Subcutaneous abdominal adipose tissue (tissue), 5 donors: ENCODE data around the gene HOXD3.

Source experiments
- H3K27ac ChIP-seq: one replicate; pipeline ENCODE4 v1.7.0; 2013; ENCODE audit warnings: low read depth, mild to moderate bottlenecking, inconsistent platforms, low read length, moderate library complexity
- H3K27me3 ChIP-seq, 5 donors: one replicate each; pipeline ENCODE4 v1.7.0; 2013; ENCODE audit warnings: low read length in 5 of 5, inconsistent platforms in 1 of 5; ENCODE audit not compliant: control insufficient read depth in 5 of 5, insufficient read depth in 4 of 5
- H3K36me3 ChIP-seq, 5 donors: one replicate each; pipeline ENCODE4 v1.7.0; 2013; ENCODE audit warnings: low read length in 5 of 5; ENCODE audit not compliant: control insufficient read depth in 5 of 5, insufficient read depth in 5 of 5
- H3K4me1 ChIP-seq, 5 donors: one replicate each; pipeline ENCODE4 v1.7.0; 2013; ENCODE audit warnings: low read length in 5 of 5, mild to moderate bottlenecking in 3 of 5, moderate library complexity in 1 of 5; ENCODE audit not compliant: control insufficient read depth in 5 of 5, insufficient read depth in 5 of 5
- H3K4me3 ChIP-seq, 5 donors: one replicate each; pipeline ENCODE4 v1.7.0; 2013; ENCODE audit warnings: low read length in 5 of 5, low read depth in 1 of 5
- H3K9ac ChIP-seq, 5 donors: one replicate each; pipeline ENCODE4 v1.7.0; 2013; ENCODE audit warnings: low read length in 5 of 5, mild to moderate bottlenecking in 4 of 5, moderate library complexity in 3 of 5
- H3K9me3 ChIP-seq, 5 donors: one replicate each; pipeline ENCODE4 v1.7.0; 2013; ENCODE audit warnings: low read length in 5 of 5; ENCODE audit not compliant: control insufficient read depth in 5 of 5
- donor health status: healthy.
- donor health status: healthy.
- donor health status: healthy.
- donor health status: healthy.
- donor health status: healthy.

HOXD3 gene

DNA sequence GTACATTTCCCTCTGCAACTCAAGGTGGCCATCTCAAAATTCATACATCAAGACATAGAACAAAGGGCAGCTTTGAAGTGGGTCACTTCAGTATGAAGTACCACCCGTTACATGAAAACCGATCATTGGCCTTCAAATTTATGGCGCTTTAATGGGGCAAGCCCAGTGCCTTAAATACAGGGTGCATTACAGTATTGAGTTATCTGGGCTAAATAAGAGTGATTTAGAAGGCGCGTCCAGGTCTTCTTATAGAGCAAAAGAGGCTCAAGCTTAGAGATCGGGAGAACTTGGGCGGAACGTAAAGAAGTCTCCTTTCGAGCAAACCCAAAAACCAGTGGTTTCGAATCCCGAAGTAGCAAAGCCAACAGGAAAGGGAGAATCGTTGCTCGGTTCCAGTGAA, 7.1 kb downstream of the HOXD3 start:
- Histone ChIP-seq H3K4me1 (peaks cover 0 to 23% (median 12%) of the 10 kb centered on the region in 5 donors), H3K9ac (no peak overlapping the region), H3K27me3 (peaks cover 2 to 35% (median 6%) of the 10 kb centered on the region in 5 donors), H3K36me3 (peaks cover 0 to 3% (median 2%) of the 10 kb centered on the region in 5 donors), H3K9me3 (no peaks in the 10 kb centered on the region), H3K27ac (no peak overlapping the region), H3K4me3 (no peak overlapping the region)

DNA sequence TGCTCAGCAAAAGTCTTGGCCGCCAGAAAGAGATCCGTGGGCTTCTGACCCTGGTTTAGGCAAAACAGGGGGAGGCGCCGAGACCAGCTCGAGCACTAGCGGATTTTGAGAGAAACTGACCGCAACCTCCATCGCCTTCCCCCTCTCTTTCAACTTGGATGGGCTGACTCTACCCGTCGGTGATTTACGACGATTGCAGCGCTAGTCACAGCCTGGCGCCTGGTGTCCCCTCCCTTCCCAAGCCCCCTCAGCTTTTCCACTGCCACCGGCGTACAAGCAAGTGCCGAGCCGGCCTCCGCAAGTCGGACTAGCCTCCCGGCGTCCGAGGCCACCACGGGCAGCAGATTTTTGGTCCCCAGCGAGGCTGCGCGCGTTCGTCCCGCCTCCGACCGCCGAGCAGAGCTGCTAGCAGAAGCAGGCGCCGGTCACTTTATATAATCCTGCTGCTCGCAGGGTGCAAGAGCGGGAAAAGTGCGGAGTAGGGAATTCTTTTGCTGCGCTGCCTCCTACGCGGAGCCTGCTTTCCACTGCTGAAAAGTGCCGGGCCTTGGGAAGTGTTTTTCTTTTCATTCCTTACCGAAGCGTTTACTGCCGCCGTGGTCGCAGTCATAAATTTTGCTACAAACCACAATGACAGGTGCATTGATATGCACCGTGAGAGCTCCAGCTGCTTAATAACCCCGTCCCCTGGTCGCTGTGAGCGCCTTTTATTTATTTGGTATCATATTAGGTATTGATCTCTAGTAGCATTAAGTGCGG, 7.7 kb downstream of the HOXD3 start:
- H3K9me3 ChIP-seq = no peaks in the 10 kb centered on the region
- no peak overlapping the region for H3K9ac ChIP-seq
- peaks cover 0 to 3% (median 2%) of the 10 kb centered on the region in 5 donors for H3K36me3 ChIP-seq
- H3K27me3 ChIP-seq = peaks cover 2 to 31% (median 6%) of the 10 kb centered on the region in 5 donors
- no peak overlapping the region for H3K27ac ChIP-seq
- H3K4me1 ChIP-seq = peaks cover 0 to 17% (median 7%) of the 10 kb centered on the region in 5 donors
- H3K4me3 ChIP-seq = no peak overlapping the region

DNA sequence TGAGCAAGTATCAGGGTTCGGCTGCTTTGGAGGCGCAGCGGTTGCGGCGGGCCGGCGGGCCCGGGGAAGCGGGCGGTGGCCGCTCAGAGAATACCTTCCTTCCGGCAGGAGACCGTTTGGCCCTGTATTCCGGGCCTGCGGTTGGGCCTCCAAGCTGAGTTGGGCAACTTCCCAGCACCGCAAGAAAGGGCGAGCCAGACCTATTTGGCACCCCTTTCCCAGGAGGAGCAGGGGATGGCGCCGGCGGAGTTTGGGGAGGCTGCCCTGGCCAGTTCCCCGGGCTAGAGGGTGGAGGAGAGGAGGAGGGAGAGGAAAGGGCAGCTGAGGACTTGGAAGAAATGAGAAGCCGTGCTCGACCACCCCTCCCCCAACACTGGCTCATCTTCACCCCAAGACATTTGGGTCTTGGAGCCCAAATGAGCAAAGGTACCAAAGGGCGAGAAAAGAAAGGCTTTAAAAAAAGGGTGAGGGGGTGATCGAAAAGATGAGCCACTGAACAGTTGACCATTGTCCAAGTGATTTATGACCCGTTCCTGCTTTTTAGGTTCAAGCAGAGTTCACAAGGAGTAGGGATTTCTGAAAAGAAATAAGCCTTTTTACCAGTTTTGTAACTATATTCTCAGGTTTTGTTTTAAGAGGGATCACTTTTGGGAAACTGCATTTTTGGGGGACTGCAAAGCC, 8.4 kb downstream of the HOXD3 start:
- Histone ChIP-seq H3K9ac (no peak overlapping the region), H3K4me3 (no peak overlapping the region), H3K9me3 (no peaks in the 10 kb centered on the region), H3K4me1 (peaks cover 0 to 10% (median 0%) of the 10 kb centered on the region in 5 donors), H3K36me3 (peaks cover 0 to 3% (median 2%) of the 10 kb centered on the region in 5 donors), H3K27me3 (peaks cover 0 to 28% (median 5%) of the 10 kb centered on the region in 5 donors), H3K27ac (no peak overlapping the region)

DNA sequence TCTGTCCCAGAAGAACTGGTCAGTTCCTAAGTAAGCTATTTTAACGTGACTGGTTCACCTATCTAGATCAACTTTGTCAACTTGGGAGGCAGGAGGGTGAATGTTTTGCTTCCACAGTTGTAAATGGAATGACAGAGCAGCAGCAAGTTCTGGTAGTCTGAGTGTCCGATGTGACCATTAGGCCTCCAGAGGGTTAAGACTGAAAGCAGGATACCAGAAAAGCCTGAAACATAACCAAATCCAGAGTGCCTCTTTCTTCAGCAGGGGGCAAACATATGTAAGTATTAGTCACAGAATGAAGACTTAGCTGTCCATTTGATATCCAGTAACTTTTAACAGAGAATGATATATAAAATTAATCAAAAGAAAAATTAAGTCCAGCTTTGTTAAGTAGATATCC, 9.2 kb downstream of the HOXD3 start:
- Histone ChIP-seq H3K4me1 (peaks cover 0 to 8% (median 0%) of the 10 kb centered on the region in 5 donors), H3K9ac (no peak overlapping the region), H3K36me3 (peaks cover 0 to 3% (median 2%) of the 10 kb centered on the region in 5 donors), H3K4me3 (no peak overlapping the region), H3K9me3 (no peaks in the 10 kb centered on the region), H3K27me3 (peaks cover 0 to 26% (median 5%) of the 10 kb centered on the region in 5 donors), H3K27ac (no peak overlapping the region)

DNA sequence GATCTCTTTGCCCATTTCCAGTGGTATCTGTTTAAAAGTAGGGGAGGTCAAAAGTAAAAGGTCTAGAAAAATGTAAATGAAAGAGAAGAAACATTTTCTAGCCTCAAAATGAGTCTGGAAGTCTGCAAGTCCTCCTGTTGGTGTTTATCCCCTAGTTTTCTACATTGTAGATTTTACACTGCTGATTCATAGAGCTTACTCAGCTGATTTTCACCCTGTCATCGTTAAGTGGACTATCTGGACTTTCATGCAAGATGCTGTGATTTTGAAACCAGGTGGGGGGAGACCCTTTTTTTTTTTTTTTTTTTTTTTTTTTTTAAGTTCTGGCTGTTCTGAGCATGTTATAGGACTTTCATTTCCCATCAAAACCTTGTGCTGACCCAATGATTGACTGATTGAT, 10.3 kb downstream of the HOXD3 start:
- H3K9me3 ChIP-seq = no peaks in the 10 kb centered on the region
- H3K27me3 ChIP-seq = peaks cover under 1 to 28% (median 7%) of the 10 kb centered on the region in 5 donors
- no peak overlapping the region for H3K27ac ChIP-seq

DNA sequence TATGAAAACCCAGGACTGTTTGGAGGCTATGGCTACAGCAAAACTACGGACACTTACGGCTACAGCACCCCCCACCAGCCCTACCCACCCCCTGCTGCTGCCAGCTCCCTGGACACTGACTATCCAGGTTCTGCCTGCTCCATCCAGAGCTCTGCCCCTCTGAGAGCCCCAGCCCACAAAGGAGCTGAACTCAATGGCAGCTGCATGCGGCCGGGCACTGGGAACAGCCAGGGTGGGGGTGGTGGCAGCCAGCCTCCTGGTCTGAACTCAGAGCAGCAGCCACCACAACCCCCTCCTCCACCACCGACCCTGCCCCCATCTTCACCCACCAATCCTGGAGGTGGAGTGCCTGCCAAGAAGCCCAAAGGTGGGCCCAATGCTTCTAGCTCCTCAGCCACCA, 12.1 kb downstream of the HOXD3 start:
- H3K27me3 ChIP-seq = peaks cover 3 to 28% (median 10%) of the 10 kb centered on the region in 5 donors
- H3K4me1 ChIP-seq = peaks cover 0 to 2% (median 0%) of the 10 kb centered on the region in 5 donors
- H3K36me3 ChIP-seq = peaks cover 0 to 5% (median 3%) of the 10 kb centered on the region in 5 donors
- H3K4me3 ChIP-seq = no peak overlapping the region
- H3K9me3 ChIP-seq = no peaks in the 10 kb centered on the region
- H3K9ac ChIP-seq = no peak overlapping the region
- no peak overlapping the region for H3K27ac ChIP-seq

More for the DNA sequence above, 10.3 kb downstream of the HOXD3 start:
- Histone ChIP-seq H3K9ac (no peak overlapping the region), H3K4me1 (peaks cover 0 to under 1% (median 0%) of the 10 kb centered on the region in 5 donors), H3K4me3 (no peak overlapping the region), H3K36me3 (peaks cover 0 to 7% (median 3%) of the 10 kb centered on the region in 5 donors)

DNA sequence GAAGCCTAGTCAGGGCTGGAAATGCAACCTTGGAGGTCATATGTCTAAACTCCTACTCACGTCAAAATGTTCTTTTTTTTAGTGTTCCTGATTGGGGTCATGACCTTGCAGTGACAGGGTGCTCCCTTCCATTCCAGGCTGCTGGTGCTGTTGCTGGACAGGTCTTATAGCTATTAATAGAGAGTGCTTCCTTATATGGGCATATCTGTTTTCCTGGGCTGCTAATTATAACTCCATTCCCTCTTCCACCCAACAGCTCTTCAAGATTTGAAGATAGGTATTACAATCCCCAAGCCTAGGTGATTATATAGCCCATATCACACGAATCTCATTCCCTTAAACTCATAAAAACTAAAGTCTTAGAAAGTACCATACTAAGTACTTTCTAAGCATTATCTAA, 12.6 kb downstream of the HOXD3 start:
- Histone ChIP-seq H3K36me3 (peaks cover 0 to 4% (median 0%) of the 10 kb centered on the region in 5 donors), H3K4me1 (peaks cover 0 to 7% (median 4%) of the 10 kb centered on the region in 5 donors), H3K9me3 (no peaks in the 10 kb centered on the region), H3K4me3 (no peak overlapping the region), H3K9ac (no peak overlapping the region), H3K27ac (no peak overlapping the region), H3K27me3 (peaks cover 6 to 31% (median 7%) of the 10 kb centered on the region in 5 donors)

DNA sequence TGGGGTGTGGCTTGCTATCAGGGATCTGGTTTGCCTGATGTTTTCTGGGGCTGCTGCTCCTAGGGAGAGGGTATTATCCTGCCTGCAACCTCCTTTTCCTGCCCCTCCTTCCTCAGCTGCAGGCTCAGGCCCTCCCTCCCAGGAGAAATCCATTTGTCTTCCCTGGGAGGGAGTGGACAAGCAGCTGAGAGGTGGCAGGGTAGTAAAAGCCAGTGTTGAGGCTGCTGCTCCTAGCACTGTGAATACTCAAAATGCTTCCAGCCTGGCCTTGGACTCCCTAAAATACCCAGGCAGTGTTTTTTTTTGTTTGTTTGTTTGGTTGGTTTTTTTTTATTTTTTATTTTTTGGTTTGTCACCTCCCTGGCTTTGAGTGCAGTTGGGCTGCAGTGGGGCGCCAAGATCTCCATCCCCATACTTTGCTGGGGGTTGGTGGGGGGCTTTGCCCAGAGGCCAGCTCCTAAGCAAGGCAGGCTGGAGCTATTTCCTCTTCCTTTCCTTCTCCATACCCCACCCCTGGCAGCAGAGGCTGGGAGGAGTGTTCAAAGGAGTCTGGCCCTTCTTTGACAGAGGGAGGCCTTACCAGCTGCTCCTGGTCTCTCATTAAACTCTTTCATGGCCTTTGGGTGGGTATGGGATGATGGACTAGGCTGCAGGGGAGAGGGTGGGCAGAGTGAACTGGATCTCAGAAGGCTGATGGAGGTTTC, 13.6 kb downstream of the HOXD3 start:
- H3K9me3 ChIP-seq = no peaks in the 10 kb centered on the region
- peaks cover 0 to 13% (median 9%) of the 10 kb centered on the region in 5 donors for H3K4me1 ChIP-seq
- H3K4me3 ChIP-seq = no peak overlapping the region
- H3K9ac ChIP-seq = no peak overlapping the region
- H3K27ac ChIP-seq = no peak overlapping the region
- peaks cover 7 to 33% (median 9%) of the 10 kb centered on the region in 5 donors for H3K27me3 ChIP-seq
- H3K36me3 ChIP-seq = peaks cover 0 to 4% (median 0%) of the 10 kb centered on the region in 5 donors

DNA sequence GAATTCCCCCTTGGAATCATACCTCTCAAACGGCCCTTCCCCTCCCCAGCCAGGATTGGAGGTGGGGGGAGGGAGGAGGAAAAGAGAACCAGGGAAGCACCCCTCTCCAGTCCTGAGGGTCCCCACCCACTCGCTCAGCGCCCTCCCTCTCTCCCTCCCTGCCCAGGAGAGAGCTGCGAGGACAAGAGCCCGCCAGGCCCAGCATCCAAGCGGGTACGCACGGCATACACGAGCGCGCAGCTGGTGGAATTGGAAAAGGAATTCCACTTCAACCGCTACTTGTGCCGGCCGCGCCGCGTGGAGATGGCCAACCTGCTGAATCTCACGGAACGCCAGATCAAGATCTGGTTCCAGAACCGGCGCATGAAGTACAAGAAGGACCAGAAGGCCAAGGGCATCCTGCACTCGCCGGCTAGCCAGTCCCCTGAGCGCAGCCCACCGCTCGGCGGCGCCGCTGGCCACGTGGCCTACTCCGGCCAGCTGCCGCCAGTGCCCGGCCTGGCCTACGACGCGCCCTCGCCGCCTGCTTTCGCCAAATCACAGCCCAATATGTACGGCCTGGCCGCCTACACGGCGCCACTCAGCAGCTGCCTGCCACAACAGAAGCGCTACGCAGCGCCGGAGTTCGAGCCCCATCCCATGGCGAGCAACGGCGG, 14.4 kb downstream of the HOXD3 start:
- Histone ChIP-seq H3K4me1 (peaks cover 0 to 13% (median 9%) of the 10 kb centered on the region in 5 donors), H3K9me3 (no peaks in the 10 kb centered on the region), H3K9ac (no peak overlapping the region), H3K27ac (no peak overlapping the region), H3K36me3 (peaks cover 0 to 4% (median 0%) of the 10 kb centered on the region in 5 donors), H3K4me3 (no peak overlapping the region), H3K27me3 (peaks cover 7 to 34% (median 10%) of the 10 kb centered on the region in 5 donors)
